ENCODE data around the gene GALNT11. TPM values are rescaled to one million over a fixed set of nuclear protein-coding genes. Genes with fewer than 3 reads are reported as not detected.

Gene GALNT11
- total and polyA plus RNA-seq, 9 of the 15 experiments (the other 6 are each of a cell fraction or from before 2014, with no cell fraction given): 8.2 to 59.5 (median 36.5) TPM

DNA sequence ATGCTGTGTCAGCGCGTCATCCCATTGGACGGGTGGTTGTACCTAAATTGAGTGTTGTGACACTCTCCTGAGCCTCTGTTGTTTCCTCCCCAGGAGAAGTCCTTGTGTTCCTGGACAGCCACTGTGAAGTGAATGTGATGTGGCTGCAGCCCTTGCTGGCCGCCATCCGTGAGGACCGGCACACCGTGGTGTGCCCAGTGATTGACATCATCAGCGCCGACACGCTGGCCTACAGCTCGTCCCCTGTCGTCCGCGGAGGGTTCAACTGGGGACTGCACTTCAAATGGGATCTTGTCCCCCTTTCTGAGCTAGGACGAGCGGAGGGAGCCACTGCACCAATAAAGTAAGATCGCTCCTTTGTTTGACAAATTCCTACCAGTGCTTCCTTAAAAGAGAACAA is 82.5 kb downstream of the GALNT11 start:
- Histone ChIP-seq H3K9ac (ENCODE audit: insufficient read depth in 1 of 2, low read depth in 2 of 2, low read length in 2 of 2) (peak overlapping the region in 1 of 2 experiments; percentile 29; a peak in 1 of 4 replicates), H3K36me3 (ENCODE audit: control insufficient read depth, insufficient read depth, low read length) (peaks cover 27% of the 10 kb centered on the region), H3K27ac (ENCODE audit: extremely low read depth, low read depth, low read length) (no peak overlapping the region), H3K4me3 (no peak overlapping the region), H3K4me1 (replicated peaks in 1 of 2; ENCODE audit: control insufficient read depth in 2 of 2, insufficient read depth in 2 of 2, low read length in 2 of 2) (0 out of 5 replicates have a peak, but pooled peaks cover 0 to 2% of the 10 kb centered on the region in 2 experiments), H3K27me3 (ENCODE audit: control insufficient read depth in 2 of 2, insufficient read depth in 2 of 2, low read length in 2 of 2) (no peaks in the 10 kb centered on the region), H3K4me2 (ENCODE audit: insufficient read depth, low read length) (no peak overlapping the region), H3K9me1 (ENCODE audit: control insufficient read depth, insufficient read depth, low read length) (no peaks in the 10 kb centered on the region), H2AFZ (ENCODE audit: low read depth, low read length) (no peak overlapping the region), H3K79me2 (ENCODE audit: control insufficient read depth, insufficient read depth, low read length) (no peaks in the 10 kb centered on the region), H4K20me1 (replicated peaks; ENCODE audit: control insufficient read depth, insufficient read depth, low read length) (no peaks in the 10 kb centered on the region), H3K9me3 (replicated peaks; ENCODE audit: control insufficient read depth, insufficient read depth, low read depth, low read length) (no peaks in the 10 kb centered on the region)
- FAIRE-seq (no peak), DNase-seq (ENCODE audit: extremely low read depth in 1 of 4, low spot score in 3 of 4) (no peak), ATAC-seq (no peak; the same call in 2 of the 3 replicates)
- intact Hi-C loops (cut with micrococcal nuclease) (no loop called here), in situ Hi-C loops (cut with MboI) (no loop called here)
- CTCF ChIA-PET (ENCODE audit: low intra/inter-chr PET ratio): no interaction called here
- WGBS (ENCODE audit: insufficient coverage, low coverage, missing lambda C conversion rate): 94% methylated on average over 17 of the region's 17 CpGs
- POLR2A ChIA-PET: no interaction called here
- BruUV-seq (replicated peaks): no TSS peak
- TF ChIP-seq POLR2G (IDR thresholded peaks at IDR 0.05; ENCODE audit: low read depth, low read length): peak; percentile 55; the same call in 1 of the 2 replicates
- peak; percentile 37 for TF ChIP-seq ZNF316 (IDR thresholded peaks at IDR 0.05)
- TF ChIP-seq MCM7 (IDR thresholded peaks at IDR 0.05): no peak

DNA sequence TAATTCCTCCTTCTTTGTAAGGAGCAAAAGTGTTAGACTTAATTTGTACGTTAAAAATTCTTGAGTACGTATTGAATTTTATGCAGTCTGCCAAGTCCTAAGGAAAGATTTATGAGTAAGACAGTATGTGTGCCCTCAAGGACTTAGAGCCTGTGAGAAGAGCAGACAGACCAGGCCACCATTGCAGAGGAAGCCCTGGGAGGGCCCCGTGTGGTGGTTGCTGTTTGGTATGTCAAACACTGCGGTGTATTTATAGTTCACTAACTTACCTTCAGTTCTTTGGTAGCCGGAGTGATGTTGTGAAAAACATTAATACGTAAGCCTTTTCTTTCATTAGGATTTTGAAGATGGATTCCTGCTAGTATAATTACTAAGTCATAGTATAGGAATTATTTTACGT is 82.9 kb downstream of the GALNT11 start:
- Histone ChIP-seq H3K9me3 (replicated peaks; ENCODE audit: control insufficient read depth, insufficient read depth, low read depth, low read length) (no peaks in the 10 kb centered on the region), H3K36me3 (ENCODE audit: control insufficient read depth, insufficient read depth, low read length) (peaks cover 23% of the 10 kb centered on the region), H2AFZ (ENCODE audit: low read depth, low read length) (no peak overlapping the region), H4K20me1 (replicated peaks; ENCODE audit: control insufficient read depth, insufficient read depth, low read length) (no peaks in the 10 kb centered on the region), H3K4me3 (no peak overlapping the region), H3K9ac (ENCODE audit: insufficient read depth in 1 of 2, low read depth in 2 of 2, low read length in 2 of 2) (no peak overlapping the region), H3K79me2 (ENCODE audit: control insufficient read depth, insufficient read depth, low read length) (no peaks in the 10 kb centered on the region), H3K27ac (ENCODE audit: extremely low read depth, low read depth, low read length) (no peak overlapping the region), H3K9me1 (ENCODE audit: control insufficient read depth, insufficient read depth, low read length) (no peaks in the 10 kb centered on the region), H3K27me3 (ENCODE audit: control insufficient read depth in 2 of 2, insufficient read depth in 2 of 2, low read length in 2 of 2) (no peaks in the 10 kb centered on the region), H3K4me1 (replicated peaks in 1 of 2; ENCODE audit: control insufficient read depth in 2 of 2, insufficient read depth in 2 of 2, low read length in 2 of 2) (0 out of 5 replicates have a peak, but pooled peaks cover 0 to 2% of the 10 kb centered on the region in 2 experiments), H3K4me2 (ENCODE audit: insufficient read depth, low read length) (no peak overlapping the region)
- in situ Hi-C loops (cut with MboI): no loop called here
- ChIA-PET POLR2A (no interaction called here), CTCF (ENCODE audit: low intra/inter-chr PET ratio) (no interaction called here)
- intact Hi-C loops (cut with micrococcal nuclease): no loop called here
- DNase-seq (ENCODE audit: extremely low read depth in 1 of 4, low spot score in 3 of 4) (no peak), FAIRE-seq (no peak), ATAC-seq (peak; percentile 65)
- 86% methylated on average over 7 of the region's 7 CpGs for WGBS (ENCODE audit: insufficient coverage, low coverage, missing lambda C conversion rate)
- BruUV-seq (replicated peaks): no TSS peak
- TF ChIP-seq, protein P1, sequence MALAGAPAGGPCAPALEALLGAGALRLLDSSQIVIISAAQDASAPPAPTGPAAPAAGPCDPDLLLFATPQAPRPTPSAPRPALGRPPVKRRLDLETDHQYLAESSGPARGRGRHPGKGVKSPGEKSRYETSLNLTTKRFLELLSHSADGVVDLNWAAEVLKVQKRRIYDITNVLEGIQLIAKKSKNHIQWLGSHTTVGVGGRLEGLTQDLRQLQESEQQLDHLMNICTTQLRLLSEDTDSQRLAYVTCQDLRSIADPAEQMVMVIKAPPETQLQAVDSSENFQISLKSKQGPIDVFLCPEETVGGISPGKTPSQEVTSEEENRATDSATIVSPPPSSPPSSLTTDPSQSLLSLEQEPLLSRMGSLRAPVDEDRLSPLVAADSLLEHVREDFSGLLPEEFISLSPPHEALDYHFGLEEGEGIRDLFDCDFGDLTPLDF (CRISPR knock-in tag; IDR thresholded peaks at IDR 0.05): no peak
- no peak for TF ChIP-seq ZNF311 (CRISPR knock-in tag; IDR thresholded peaks at IDR 0.05)
- TF ChIP-seq, protein P2, sequence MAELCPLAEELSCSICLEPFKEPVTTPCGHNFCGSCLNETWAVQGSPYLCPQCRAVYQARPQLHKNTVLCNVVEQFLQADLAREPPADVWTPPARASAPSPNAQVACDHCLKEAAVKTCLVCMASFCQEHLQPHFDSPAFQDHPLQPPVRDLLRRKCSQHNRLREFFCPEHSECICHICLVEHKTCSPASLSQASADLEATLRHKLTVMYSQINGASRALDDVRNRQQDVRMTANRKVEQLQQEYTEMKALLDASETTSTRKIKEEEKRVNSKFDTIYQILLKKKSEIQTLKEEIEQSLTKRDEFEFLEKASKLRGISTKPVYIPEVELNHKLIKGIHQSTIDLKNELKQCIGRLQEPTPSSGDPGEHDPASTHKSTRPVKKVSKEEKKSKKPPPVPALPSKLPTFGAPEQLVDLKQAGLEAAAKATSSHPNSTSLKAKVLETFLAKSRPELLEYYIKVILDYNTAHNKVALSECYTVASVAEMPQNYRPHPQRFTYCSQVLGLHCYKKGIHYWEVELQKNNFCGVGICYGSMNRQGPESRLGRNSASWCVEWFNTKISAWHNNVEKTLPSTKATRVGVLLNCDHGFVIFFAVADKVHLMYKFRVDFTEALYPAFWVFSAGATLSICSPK (IDR thresholded peaks at IDR 0.05; ENCODE audit: borderline replicate concordance): no peak
- TF ChIP-seq ASH1L (IDR thresholded peaks at IDR 0.05; ENCODE audit: borderline replicate concordance, low read depth, partially characterized antibody): no peak
- no peak for TF ChIP-seq ZNF212 (CRISPR knock-in tag; IDR thresholded peaks at IDR 0.05)
- TF ChIP-seq ZBTB7A (IDR thresholded peaks at IDR 0.05; ENCODE audit: borderline replicate concordance, control insufficient read depth, low read depth, low read length): no peak
- TF ChIP-seq PYGO2 (tag; IDR thresholded peaks at IDR 0.05): no peak
- TF ChIP-seq HDAC1 (IDR thresholded peaks at IDR 0.05): no peak
- no peak for TF ChIP-seq KLF13 (tag; IDR thresholded peaks at IDR 0.05; ENCODE audit: borderline replicate concordance, low read depth)
- no peak for TF ChIP-seq PRMT5 (CRISPR knock-in tag; IDR thresholded peaks at IDR 0.05)
- TF ChIP-seq, protein P3, sequence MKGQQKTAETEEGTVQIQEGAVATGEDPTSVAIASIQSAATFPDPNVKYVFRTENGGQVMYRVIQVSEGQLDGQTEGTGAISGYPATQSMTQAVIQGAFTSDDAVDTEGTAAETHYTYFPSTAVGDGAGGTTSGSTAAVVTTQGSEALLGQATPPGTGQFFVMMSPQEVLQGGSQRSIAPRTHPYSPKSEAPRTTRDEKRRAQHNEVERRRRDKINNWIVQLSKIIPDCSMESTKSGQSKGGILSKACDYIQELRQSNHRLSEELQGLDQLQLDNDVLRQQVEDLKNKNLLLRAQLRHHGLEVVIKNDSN (CRISPR knock-in tag; IDR thresholded peaks at IDR 0.05): no peak
